ENCODE results near the gene ATP6AP1. TPM values are rescaled to one million over a fixed set of nuclear protein-coding genes. Genes with fewer than 3 reads are reported as not detected.

Gene ATP6AP1
- total and polyA plus RNA-seq, 10 of the 15 experiments (the other 5 are each of a cell fraction or from before 2014, with no cell fraction given), result 4.5 to 56.4 (median 32.0) TPM

DNA sequence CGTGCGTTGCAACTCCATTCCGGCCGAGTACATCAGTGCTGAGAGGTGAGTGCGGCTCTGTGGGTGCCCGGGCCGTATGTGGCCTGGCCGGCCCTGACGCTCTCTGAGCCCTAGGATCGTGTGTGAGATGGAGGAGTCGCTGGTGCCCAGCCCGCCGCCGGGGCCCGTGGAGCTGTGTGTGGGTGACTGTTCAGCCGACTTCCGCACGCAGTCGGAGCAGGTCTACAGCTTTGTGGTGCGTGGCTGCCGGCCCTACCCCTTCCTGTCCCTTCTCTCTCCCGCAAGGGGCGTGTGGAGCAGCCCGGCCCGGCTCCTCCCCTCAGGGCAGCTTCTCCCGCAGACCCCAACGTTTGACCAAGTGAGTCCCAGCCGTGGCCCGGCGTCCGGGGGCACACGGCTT lies 37.6 kb downstream of the ATP6AP1 start:
- POLR2A ChIA-PET, result no interaction called here
- SMC1A ChIA-PET (ENCODE audit: uncharacterized antibody, unreplicated experiment), result no interaction called here
- intact Hi-C loops (cut with micrococcal nuclease; ENCODE audit: unreplicated experiment) (no loop called here), in situ Hi-C loops (cut with MboI) (no loop called here)
- Histone ChIP-seq H3K9ac (ENCODE audit: control insufficient read depth, insufficient read depth, low read length) (no peak overlapping the region), H3K4me1 (ENCODE audit: control insufficient read depth, insufficient read depth, low read length) (no peaks in the 10 kb centered on the region), H3K27me3 (replicated peaks in 1 of 2; ENCODE audit: control insufficient read depth in 2 of 2, insufficient read depth in 2 of 2, low read length in 1 of 2) (no peaks in the 10 kb centered on the region), H3K9me3 (replicated peaks; ENCODE audit: control insufficient read depth, insufficient read depth, low read length) (no peaks in the 10 kb centered on the region; the same call in 2 of the 3 replicates), H3K36me3 (ENCODE audit: control insufficient read depth in 2 of 2, insufficient read depth in 2 of 2, low read length in 1 of 2) (peaks cover 0 to 2% of the 10 kb centered on the region in 2 experiments; a peak in 2 of 4 replicates), H3K4me3 (no peak overlapping the region), H2AFZ (ENCODE audit: control insufficient read depth, low read depth, low read length) (no peak overlapping the region), H3K79me2 (ENCODE audit: control insufficient read depth, insufficient read depth, low read length) (no peaks in the 10 kb centered on the region), H4K20me1 (ENCODE audit: control insufficient read depth, insufficient read depth) (no peaks in the 10 kb centered on the region), H3K4me2 (ENCODE audit: control insufficient read depth, insufficient read depth) (no peak overlapping the region), H3K27ac (ENCODE audit: control insufficient read depth, insufficient read depth) (no peak overlapping the region)
- WGBS (ENCODE audit: insufficient coverage, insufficient replicate concordance, low lambda C conversion rate, missing lambda C conversion rate), result 91% methylated on average over 18 of the region's 32 CpGs
- no TSS peak for BruUV-seq (replicated peaks)
- TF ChIP-seq ETV6 (conservative IDR thresholded peaks at IDR 0.05 in 1 of 2, IDR thresholded peaks at IDR 0.05 in 1 of 2; ENCODE audit: borderline replicate concordance in 1 of 2, low read depth in 1 of 2) (no peak), NFYA (IDR thresholded peaks at IDR 0.05; ENCODE audit: borderline replicate concordance, low read depth, low read length) (no peak), SPI1 (IDR thresholded peaks at IDR 0.05; ENCODE audit: borderline replicate concordance, insufficient read depth, low read depth, low read length) (no peak), ZBED1 (IDR thresholded peaks at IDR 0.05; ENCODE audit: borderline replicate concordance) (no peak), RAD51 (IDR thresholded peaks at IDR 0.05) (no peak), IKZF2 (IDR thresholded peaks at IDR 0.05) (no peak)
- DNase-seq (ENCODE audit: low read depth, low spot score), result no peak
- CTCF ChIA-PET, result no interaction called here
- RAD21 ChIA-PET (ENCODE audit: unreplicated experiment), result no interaction called here
- no peak for FAIRE-seq
- no peak for ATAC-seq

DNA sequence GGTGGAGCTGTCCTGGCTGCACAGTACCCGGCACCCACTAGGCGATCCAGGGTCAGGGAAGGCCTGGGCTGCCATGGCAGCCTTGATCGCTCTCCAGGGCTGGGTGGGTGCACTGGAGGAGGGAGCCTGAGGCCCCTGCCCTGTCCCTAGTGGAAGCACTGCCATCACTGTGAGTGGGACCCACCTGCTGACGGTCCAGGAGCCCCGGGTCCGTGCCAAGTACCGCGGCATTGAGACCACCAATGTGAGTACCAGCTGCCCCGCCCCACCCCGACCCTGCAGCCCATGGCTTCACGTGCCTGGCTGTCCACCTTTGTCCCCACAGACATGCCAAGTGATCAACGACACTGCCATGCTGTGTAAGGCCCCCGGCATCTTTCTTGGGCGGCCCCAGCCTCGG lies 38.4 kb downstream of the ATP6AP1 start:
- intact Hi-C loops (cut with micrococcal nuclease; ENCODE audit: unreplicated experiment), result no loop called here
- Histone ChIP-seq H3K9ac (ENCODE audit: control insufficient read depth, insufficient read depth, low read length) (no peak overlapping the region), H3K4me2 (ENCODE audit: control insufficient read depth, insufficient read depth) (no peak overlapping the region), H3K9me3 (replicated peaks; ENCODE audit: control insufficient read depth, insufficient read depth, low read length) (no peaks in the 10 kb centered on the region; the same call in 2 of the 3 replicates), H3K4me3 (no peak overlapping the region), H3K4me1 (ENCODE audit: control insufficient read depth, insufficient read depth, low read length) (no peaks in the 10 kb centered on the region), H3K79me2 (ENCODE audit: control insufficient read depth, insufficient read depth, low read length) (no peaks in the 10 kb centered on the region), H4K20me1 (ENCODE audit: control insufficient read depth, insufficient read depth) (no peaks in the 10 kb centered on the region), H3K36me3 (ENCODE audit: control insufficient read depth in 2 of 2, insufficient read depth in 2 of 2, low read length in 1 of 2) (peaks cover 0 to 2% of the 10 kb centered on the region in 2 experiments; a peak in 3 of 4 replicates), H3K27ac (ENCODE audit: control insufficient read depth, insufficient read depth) (no peak overlapping the region), H2AFZ (ENCODE audit: control insufficient read depth, low read depth, low read length) (no peak overlapping the region), H3K27me3 (replicated peaks in 1 of 2; ENCODE audit: control insufficient read depth in 2 of 2, insufficient read depth in 2 of 2, low read length in 1 of 2) (no peaks in the 10 kb centered on the region)
- ATAC-seq (no peak), FAIRE-seq (no peak), DNase-seq (ENCODE audit: low read depth, low spot score) (no peak)
- ChIA-PET SMC1A (ENCODE audit: uncharacterized antibody, unreplicated experiment) (no interaction called here), CTCF (no interaction called here), RAD21 (ENCODE audit: unreplicated experiment) (no interaction called here), POLR2A (no interaction called here)
- in situ Hi-C loops (cut with MboI), result no loop called here
- BruUV-seq (replicated peaks), result no TSS peak
- WGBS (ENCODE audit: insufficient coverage, insufficient replicate concordance, low lambda C conversion rate, missing lambda C conversion rate), result 64% methylated on average over 14 of the region's 15 CpGs
- TF ChIP-seq POLR2AphosphoS2 (IDR thresholded peaks at IDR 0.05; ENCODE audit: low read depth, low read length), result no peak
- TF ChIP-seq, protein P1, sequence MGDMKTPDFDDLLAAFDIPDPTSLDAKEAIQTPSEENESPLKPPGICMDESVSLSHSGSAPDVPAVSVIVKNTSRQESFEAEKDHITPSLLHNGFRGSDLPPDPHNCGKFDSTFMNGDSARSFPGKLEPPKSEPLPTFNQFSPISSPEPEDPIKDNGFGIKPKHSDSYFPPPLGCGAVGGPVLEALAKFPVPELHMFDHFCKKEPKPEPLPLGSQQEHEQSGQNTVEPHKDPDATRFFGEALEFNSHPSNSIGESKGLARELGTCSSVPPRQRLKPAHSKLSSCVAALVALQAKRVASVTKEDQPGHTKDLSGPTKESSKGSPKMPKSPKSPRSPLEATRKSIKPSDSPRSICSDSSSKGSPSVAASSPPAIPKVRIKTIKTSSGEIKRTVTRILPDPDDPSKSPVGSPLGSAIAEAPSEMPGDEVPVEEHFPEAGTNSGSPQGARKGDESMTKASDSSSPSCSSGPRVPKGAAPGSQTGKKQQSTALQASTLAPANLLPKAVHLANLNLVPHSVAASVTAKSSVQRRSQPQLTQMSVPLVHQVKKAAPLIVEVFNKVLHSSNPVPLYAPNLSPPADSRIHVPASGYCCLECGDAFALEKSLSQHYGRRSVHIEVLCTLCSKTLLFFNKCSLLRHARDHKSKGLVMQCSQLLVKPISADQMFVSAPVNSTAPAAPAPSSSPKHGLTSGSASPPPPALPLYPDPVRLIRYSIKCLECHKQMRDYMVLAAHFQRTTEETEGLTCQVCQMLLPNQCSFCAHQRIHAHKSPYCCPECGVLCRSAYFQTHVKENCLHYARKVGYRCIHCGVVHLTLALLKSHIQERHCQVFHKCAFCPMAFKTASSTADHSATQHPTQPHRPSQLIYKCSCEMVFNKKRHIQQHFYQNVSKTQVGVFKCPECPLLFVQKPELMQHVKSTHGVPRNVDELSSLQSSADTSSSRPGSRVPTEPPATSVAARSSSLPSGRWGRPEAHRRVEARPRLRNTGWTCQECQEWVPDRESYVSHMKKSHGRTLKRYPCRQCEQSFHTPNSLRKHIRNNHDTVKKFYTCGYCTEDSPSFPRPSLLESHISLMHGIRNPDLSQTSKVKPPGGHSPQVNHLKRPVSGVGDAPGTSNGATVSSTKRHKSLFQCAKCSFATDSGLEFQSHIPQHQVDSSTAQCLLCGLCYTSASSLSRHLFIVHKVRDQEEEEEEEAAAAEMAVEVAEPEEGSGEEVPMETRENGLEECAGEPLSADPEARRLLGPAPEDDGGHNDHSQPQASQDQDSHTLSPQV (IDR thresholded peaks at IDR 0.05), result no peak
- TF ChIP-seq POLR2AphosphoS5 (IDR thresholded peaks at IDR 0.05; ENCODE audit: low read length), result no peak
- TF ChIP-seq CBFB (IDR thresholded peaks at IDR 0.05; ENCODE audit: low read depth), result no peak
- TF ChIP-seq, protein P2, sequence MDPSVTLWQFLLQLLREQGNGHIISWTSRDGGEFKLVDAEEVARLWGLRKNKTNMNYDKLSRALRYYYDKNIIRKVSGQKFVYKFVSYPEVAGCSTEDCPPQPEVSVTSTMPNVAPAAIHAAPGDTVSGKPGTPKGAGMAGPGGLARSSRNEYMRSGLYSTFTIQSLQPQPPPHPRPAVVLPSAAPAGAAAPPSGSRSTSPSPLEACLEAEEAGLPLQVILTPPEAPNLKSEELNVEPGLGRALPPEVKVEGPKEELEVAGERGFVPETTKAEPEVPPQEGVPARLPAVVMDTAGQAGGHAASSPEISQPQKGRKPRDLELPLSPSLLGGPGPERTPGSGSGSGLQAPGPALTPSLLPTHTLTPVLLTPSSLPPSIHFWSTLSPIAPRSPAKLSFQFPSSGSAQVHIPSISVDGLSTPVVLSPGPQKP (IDR thresholded peaks at IDR 0.05; ENCODE audit: low read depth, low read length), result no peak
- TF ChIP-seq NFYB (IDR thresholded peaks at IDR 0.05; ENCODE audit: insufficient read depth, low read depth, low read length), result no peak
- no peak for TF ChIP-seq CEBPB (IDR thresholded peaks at IDR 0.05; ENCODE audit: borderline replicate concordance in 1 of 2, low read depth in 2 of 2, low read length in 2 of 2)

Measured in GM12878 (cell line).